GM12878 (cell line): Measurements from ENCODE around the gene CADPS. TPM values are rescaled to one million over a fixed set of nuclear protein-coding genes. Genes with fewer than 3 reads are reported as not detected.

Experiments used
- ATAC-seq: fragments of 200-7000 bp; cut with Tn5 transposase; 3 replicates; pipeline ENCODE4 v1.9.1; 2020; ENCODE audit warnings: mild to moderate bottlenecking, moderate library complexity
- BruUV-seq: library from RNA; stranded (reverse); fragments of 400-500 nt; replicated peaks from 2 replicates; lab custom pipeline; 2021; lab: Mats Ljungman, UMichigan
- CTCF ChIA-PET: fragments of 300-600 bp; sonication (Branson Sonifier 250); formaldehyde crosslinking; extraction: SDS; loops from one replicate; lab custom pipeline; 2021; ENCODE audit warnings: inconsistent platforms; lab: Yijun Ruan, JAX
- POLR2A ChIA-PET: fragments of 350-600 bp; formaldehyde crosslinking; extraction: SDS; loops from one replicate; lab custom pipeline; 2021; ENCODE audit warnings: inconsistent platforms; lab: Charles Lee
- RAD21 ChIA-PET: fragments of 300-600 bp; sonication (Branson Sonifier 250); formaldehyde crosslinking; loops from one replicate; lab custom pipeline; 2023; ENCODE audit warnings: antibody characterized with exemption; ENCODE audit not compliant: unreplicated experiment; lab: Charles Lee
- SMC1A ChIA-PET: fragments of 300-600 bp; sonication (Branson Sonifier 250); formaldehyde crosslinking; loops from one replicate; lab custom pipeline; 2023; ENCODE audit not compliant: unreplicated experiment, uncharacterized antibody; lab: Charles Lee
- DNase-seq: peaks from one replicate; pipeline ENCODE4 v3.0.0-alpha.2; 2011; ENCODE audit warnings: low read depth, low spot score
- FAIRE-seq: peaks from 3 replicates; lab custom pipeline; 2011; peaks lifted over from hg19 to GRCh38; lab: Jason Lieb, UNC
- H2AFZ ChIP-seq: 2 replicates; pipeline ENCODE4 v1.6.0; 2011; ENCODE audit warnings: low read depth, low read length, control low read depth; ENCODE audit not compliant: control insufficient read depth
- H3K27ac ChIP-seq: 2 replicates; pipeline ENCODE4 v1.5.1; 2011; ENCODE audit warnings: control low read depth; ENCODE audit not compliant: control insufficient read depth, insufficient read depth
- H3K27me3 ChIP-seq, 2 experiments: replicated peaks in 1 of 2; 2 replicates each; pipeline versions ENCODE4 v1.6.0 to v1.6.1; 2011; ENCODE audit warnings: low read length in 1 of 2; ENCODE audit not compliant: control insufficient read depth in 2 of 2, insufficient read depth in 2 of 2
- H3K36me3 ChIP-seq, 2 experiments: 2 replicates each; pipeline ENCODE4 v1.5.1; 2011; ENCODE audit warnings: low read length in 1 of 2; ENCODE audit not compliant: control insufficient read depth in 2 of 2, insufficient read depth in 2 of 2
- H3K4me1 ChIP-seq: 2 replicates; pipeline ENCODE4 v1.6.1; 2011; ENCODE audit warnings: mild to moderate bottlenecking, low read length, moderate library complexity, mixed read lengths; ENCODE audit not compliant: control insufficient read depth, insufficient read depth
- H3K4me2 ChIP-seq: 2 replicates; pipeline ENCODE4 v1.6.0; 2011; ENCODE audit warnings: control low read depth; ENCODE audit not compliant: control insufficient read depth, insufficient read depth
- H3K4me3 ChIP-seq: fragments of 200-600 bp; sonication (generic); 2 replicates; pipeline ENCODE4 v1.5.1; 2016
- H3K79me2 ChIP-seq: 2 replicates; pipeline ENCODE4 v1.6.0; 2011; ENCODE audit warnings: low read length; ENCODE audit not compliant: control insufficient read depth, insufficient read depth
- H3K9ac ChIP-seq: 2 replicates; pipeline ENCODE4 v1.8.0; 2011; ENCODE audit warnings: low read length, control low read depth, mixed read lengths; ENCODE audit not compliant: control insufficient read depth, insufficient read depth
- H3K9me3 ChIP-seq: replicated peaks from 3 replicates; pipeline ENCODE4 v1.5.1; 2011; ENCODE audit warnings: mild to moderate bottlenecking, low read length; ENCODE audit not compliant: control insufficient read depth, insufficient read depth
- H4K20me1 ChIP-seq: 2 replicates; pipeline ENCODE4 v1.6.0; 2011; ENCODE audit not compliant: control insufficient read depth, insufficient read depth
- BRCA1 ChIP-seq: IDR thresholded peaks from 2 replicates; pipeline ENCODE4 v1.6.1; 2011; ENCODE audit warnings: low read depth, low read length, improper control_type of control experiment
- CBX5 ChIP-seq: sonication (generic); IDR thresholded peaks from 2 replicates; pipeline ENCODE4 v1.6.1; 2016; ENCODE audit warnings: low read depth, moderate library complexity, mild to moderate bottlenecking, inconsistent platforms
- CEBPZ ChIP-seq: fragments of 150-350 bp; IDR thresholded peaks from 2 replicates; pipeline ENCODE4 v1.6.1; 2016; ENCODE audit warnings: low read depth, low read length
- CREM ChIP-seq: IDR thresholded peaks from 2 replicates; pipeline ENCODE4 v1.6.1; 2014; ENCODE audit warnings: antibody characterized with exemption, low read depth
- ETV6 ChIP-seq, 2 experiments: fragments of 450-650 bp in 1 of 2; IDR thresholded peaks in 1 of 2; conservative IDR thresholded peaks in 1 of 2; 2 replicates each; pipeline ENCODE4 v1.6.1; 2014; ENCODE audit warnings: antibody characterized with exemption in 1 of 2, borderline replicate concordance in 1 of 2, low read depth in 1 of 2, mild to moderate bottlenecking in 1 of 2, moderate library complexity in 1 of 2
- FOS ChIP-seq: IDR thresholded peaks from 3 replicates; pipeline ENCODE4 v1.6.1; 2011; ENCODE audit warnings: borderline replicate concordance; ENCODE audit not compliant: insufficient read length; ENCODE audit errors: extremely low read depth
- MAX ChIP-seq: IDR thresholded peaks from 2 replicates; pipeline ENCODE4 v1.6.1; 2012; ENCODE audit warnings: low read depth, low read length, improper control_type of control experiment
- POLR2AphosphoS2 ChIP-seq: IDR thresholded peaks from 2 replicates; pipeline ENCODE4 v1.6.1; 2011; ENCODE audit warnings: low read depth, mild to moderate bottlenecking, low read length, improper control_type of control experiment, moderate library complexity
- POLR2AphosphoS5 ChIP-seq: IDR thresholded peaks from 2 replicates; pipeline ENCODE4 v1.6.1; 2011; ENCODE audit warnings: mild to moderate bottlenecking, low read length, inconsistent platforms
- RAD21 ChIP-seq: IDR thresholded peaks from 2 replicates; pipeline ENCODE4 v1.6.1; 2011; ENCODE audit warnings: mild to moderate bottlenecking, low read depth, low read length, moderate library complexity; ENCODE audit not compliant: insufficient read depth
- RELA ChIP-seq: fragments of 450-650 bp; IDR thresholded peaks from 2 replicates; pipeline ENCODE4 v1.8.0; 2014; ENCODE audit warnings: borderline replicate concordance; ENCODE audit not compliant: partially characterized antibody
- SMC3 ChIP-seq: IDR thresholded peaks from 2 replicates; pipeline ENCODE4 v1.6.1; 2011; ENCODE audit warnings: low read length, improper control_type of control experiment, borderline replicate concordance
- TBL1XR1 ChIP-seq: IDR thresholded peaks from 2 replicates; pipeline ENCODE4 v1.6.1; 2012; ENCODE audit warnings: low read depth, low read length, improper control_type of control experiment
- ZBTB33 ChIP-seq: fragments of 450-650 bp; IDR thresholded peaks from 2 replicates; pipeline ENCODE4 v1.6.1; 2017; ENCODE audit warnings: mild to moderate bottlenecking
- WGBS: methylation state at CpG from one replicate; pipeline ENCODE4 v1.1.6; 2016; ENCODE audit warnings: low lambda C conversion rate; ENCODE audit not compliant: insufficient replicate concordance, insufficient coverage; ENCODE audit errors: missing lambda C conversion rate; 5-methylcytosine and 5-hydroxymethylcytosine counted together
- in situ Hi-C: fragments of 300-500 bp; cut with MboI; formaldehyde crosslinking; loops from 9 replicates; pipeline ENCODE4 v1.14.3; 2018; ENCODE audit warnings: mixed read lengths
- intact Hi-C: fragments of 100-400 bp; cut with micrococcal nuclease; formaldehyde crosslinking; loops from one replicate; pipeline ENCODE4 v1.14.2; 2022; ENCODE audit not compliant: unreplicated experiment
- polyA plus RNA-seq, 11 experiments: library from polyadenylated mRNA; depleted of rRNA in 4 of 11; unstranded in 6 of 11; stranded (reverse) in 5 of 11; fragments of >200 nt; fragmentation: Nextera tagmentation in 4 of 11; fragmentation: Illumina TruSeq in 1 of 11; extraction: Ambion mirVana in 4 of 11; extraction: Trizol in 1 of 11; gene quantifications; 1 replicate in 1 of 11; 2 replicates in 10 of 11; pipeline versions ENCODE4 v1.2.1 to v1.2.3, GENCODE V29; 2011 to 2016; ENCODE audit warnings: inconsistent platforms in 2 of 11, missing spikeins in 2 of 11, low read depth in 1 of 11
- total RNA-seq, 4 experiments: library from RNA; depleted of rRNA in 3 of 4; stranded (reverse); fragments of >200 nt in 3 of 4; fragmentation: Illumina TruSeq in 1 of 4; extraction: Trizol in 1 of 4; gene quantifications; 2 replicates each; pipeline versions ENCODE4 v1.2.1 to v1.2.3, GENCODE V29; 2013 to 2021

CADPS gene
- total and polyA plus RNA-seq, 10 of the 15 experiments (the other 5 are each of a cell fraction or from before 2014, with no cell fraction given), result 0.20 TPM; not detected in 9

GRCh38 chr3:62558549-62559112, 316.6 kb downstream of the CADPS start:
- WGBS, result 13% methylated on average over 8 of the region's 8 CpGs
- ChIA-PET CTCF (interaction anchor here (1.2 to 5.2 kb wide), 7 partner anchors 10 to 357 kb away, joined by 3 to 40 read pairs (median 4); no protein-coding TSS in a partner anchor), RAD21 (interaction anchor here (1.2 kb wide), 1 partner anchor 224 kb away, joined by 4 read pairs; no protein-coding TSS in a partner anchor), POLR2A (interaction anchor here (0.6 kb wide), 1 partner anchor 883 kb away, joined by 6 read pairs; no protein-coding TSS in a partner anchor), SMC1A (interaction anchor here (1.3 to 3.8 kb wide), 3 partner anchors 225 to 357 kb away, joined by 4 to 24 read pairs (median 7); no protein-coding TSS in a partner anchor)
- Histone ChIP-seq H3K9ac (no peak overlapping the region), H3K4me2 (no peak overlapping the region), H3K27ac (no peak overlapping the region), H3K9me3 (no peaks in the 10 kb centered on the region), H3K79me2 (no peaks in the 10 kb centered on the region), H3K4me1 (no peaks in the 10 kb centered on the region), H3K27me3 (no peaks in the 10 kb centered on the region), H3K4me3 (no peak overlapping the region), H4K20me1 (no peaks in the 10 kb centered on the region), H2AFZ (no peak overlapping the region), H3K36me3 (no peaks in the 10 kb centered on the region)
- no peak for FAIRE-seq
- no TSS peak for BruUV-seq
- peak; percentile 82 for ATAC-seq
- intact Hi-C loops, result loop anchor here (1.0 kb wide), 1 partner anchor 225 kb away; no protein-coding TSS in a partner anchor
- DNase-seq, result no peak
- in situ Hi-C loops, result loop anchor here (5.0 kb wide), 2 partner anchors 231 to 351 kb away; no protein-coding TSS in a partner anchor
- TF ChIP-seq FOS (no peak), RAD21 (peak; percentile 41; the same call in 1 of the 2 replicates), CBX5 (no peak), ETV6 (conservative IDR thresholded peaks at IDR 0.05 in 1 of 2, IDR thresholded peaks at IDR 0.05 in 1 of 2; ENCODE audit: borderline replicate concordance in 1 of 2, low read depth in 1 of 2) (peak in 1 of 2 experiments; percentile 91; a peak in 1 of 4 replicates), SMC3 (peak; percentile 9; the same call in 1 of the 2 replicates), POLR2AphosphoS5 (no peak), ZBTB33 (no peak), MAX (no peak), BRCA1 (no peak), POLR2AphosphoS2 (no peak), CREM (no peak), CEBPZ (no peak), TBL1XR1 (no peak), RELA (no peak)
